Measurements from ENCODE around the gene COPS2.

GRCh38 chr15:49190586-49190985 lies 35.2 kb upstream of the COPS2 start:
- no peak for TF ChIP-seq CTCF (IDR thresholded peaks at IDR 0.05)
- TF ChIP-seq EZH2 (IDR thresholded peaks at IDR 0.05; ENCODE audit: borderline replicate concordance, insufficient read depth, low read depth, low read length, poor library complexity, severe bottlenecking): no peak

Data from B cell (primary cell).